ENCODE measurements around the gene PRM1. TPM values are rescaled to one million over a fixed set of nuclear protein-coding genes. Genes with fewer than 3 reads are reported as not detected.

PRM1 gene
- total and polyA plus RNA-seq, 4 experiments from 2014 or later, result not detected

DNA sequence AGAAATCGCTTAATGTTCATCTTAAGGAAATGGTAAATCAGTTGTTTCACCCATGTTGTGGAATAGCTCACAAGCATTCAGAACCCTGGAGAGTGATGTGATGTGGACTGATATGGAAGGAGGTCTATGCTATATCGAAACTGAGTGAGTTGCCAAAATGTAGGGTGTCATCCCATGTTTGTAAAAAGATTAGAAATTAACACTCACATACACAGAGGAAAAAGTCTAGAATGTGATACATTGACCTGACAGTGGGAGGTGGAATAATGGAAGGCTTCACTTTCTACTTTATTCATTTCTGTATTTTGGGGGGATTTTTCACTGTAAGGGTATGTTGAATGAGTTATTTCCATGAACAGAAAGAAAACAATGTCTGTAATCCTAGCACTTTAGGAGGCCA is 4.7 kb upstream of the PRM1 start:
- ChIA-PET POLR2A (ENCODE audit: partially characterized antibody) (no interaction called here), CTCF (ENCODE audit: partially characterized antibody) (no interaction called here)
- Histone ChIP-seq H3K27ac (ENCODE audit: low read depth, low read length) (no peak overlapping the region), H3K4me3 (ENCODE audit: low read length in 2 of 2) (no peak overlapping the region), H3K27me3 (ENCODE audit: insufficient read depth, low read length) (no peaks in the 10 kb centered on the region), H3K4me1 (ENCODE audit: insufficient read depth, low read length) (no peaks in the 10 kb centered on the region), H3K36me3 (ENCODE audit: insufficient read depth, low read length) (no peaks in the 10 kb centered on the region), H3K9me3 (ENCODE audit: control insufficient read depth in 1 of 2, low read length in 2 of 2) (no peaks in the 10 kb centered on the region)
- Mint-ChIP-seq H3K4me3 (no peak overlapping the region), H3K4me1 (peaks cover 0 to 6% (median 2%) of the 10 kb centered on the region in 4 donors), H3K27ac (no peak overlapping the region), H3K9me3 (peaks cover 0 to 3% (median 0%) of the 10 kb centered on the region in 8 donors), H3K36me3 (no peaks in the 10 kb centered on the region), H3K27me3 (peaks cover 2 to 5% of the 10 kb centered on the region in 2 donors)
- DNase-seq, result no peak
- intact Hi-C loops (cut with micrococcal nuclease), result no loop called here

DNA sequence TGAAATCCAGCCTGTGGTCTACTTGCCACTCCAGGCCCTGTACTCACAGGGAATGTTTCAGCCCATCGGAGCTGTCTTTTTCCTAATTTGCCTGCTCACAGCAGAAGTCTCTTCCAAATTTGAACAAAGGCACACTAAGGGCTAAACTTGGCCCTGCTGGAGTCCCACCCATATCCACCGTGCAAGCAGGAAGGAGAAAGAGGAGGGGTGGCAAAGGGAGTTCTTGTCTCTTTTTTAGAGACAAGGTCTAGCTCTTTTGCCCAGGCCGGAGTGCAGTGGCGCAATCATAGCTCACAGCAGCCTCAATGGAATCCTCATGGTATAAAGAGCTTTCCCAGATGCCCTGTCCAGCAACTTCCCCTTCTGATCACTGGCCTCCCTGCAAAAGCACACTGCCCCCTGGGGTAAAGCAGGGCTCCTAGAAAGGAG is 2.7 kb upstream of the PRM1 start:
- H3K27ac Mint-ChIP-seq, result no peak overlapping the region
- H3K36me3 ChIP-seq (ENCODE audit: insufficient read depth, low read length), result no peaks in the 10 kb centered on the region
- no peaks in the 10 kb centered on the region for H3K4me1 ChIP-seq (ENCODE audit: insufficient read depth, low read length)
- peaks cover 0 to 9% (median under 1%) of the 10 kb centered on the region in 4 donors for H3K4me1 Mint-ChIP-seq
- peaks cover 0 to 1% (median 0%) of the 10 kb centered on the region in 8 donors for H3K9me3 Mint-ChIP-seq
- ChIA-PET POLR2A (ENCODE audit: partially characterized antibody) (interaction anchor here (1.3 to 1.9 kb wide), 2 partner anchors 28 to 29 kb away, joined by 3 to 5 read pairs; partner anchors contain the start of gene SOCS1), CTCF (ENCODE audit: partially characterized antibody) (interaction anchor here (1.8 kb wide), 1 partner anchor 14 kb away, joined by 5 read pairs; no protein-coding TSS in a partner anchor)
- DNase-seq, result no peak
- H3K27me3 Mint-ChIP-seq, result peaks cover 0 to 5% of the 10 kb centered on the region in 2 donors
- intact Hi-C loops (cut with micrococcal nuclease), result no loop called here
- H3K4me3 Mint-ChIP-seq, result no peak overlapping the region
- H3K9me3 ChIP-seq (ENCODE audit: control insufficient read depth in 1 of 2, low read length in 2 of 2), result no peaks in the 10 kb centered on the region
- H3K36me3 Mint-ChIP-seq, result no peaks in the 10 kb centered on the region
- no peak overlapping the region for H3K4me3 ChIP-seq (ENCODE audit: low read length in 2 of 2)
- no peak overlapping the region for H3K27ac ChIP-seq (ENCODE audit: low read depth, low read length)
- H3K27me3 ChIP-seq (ENCODE audit: insufficient read depth, low read length), result no peaks in the 10 kb centered on the region

DNA sequence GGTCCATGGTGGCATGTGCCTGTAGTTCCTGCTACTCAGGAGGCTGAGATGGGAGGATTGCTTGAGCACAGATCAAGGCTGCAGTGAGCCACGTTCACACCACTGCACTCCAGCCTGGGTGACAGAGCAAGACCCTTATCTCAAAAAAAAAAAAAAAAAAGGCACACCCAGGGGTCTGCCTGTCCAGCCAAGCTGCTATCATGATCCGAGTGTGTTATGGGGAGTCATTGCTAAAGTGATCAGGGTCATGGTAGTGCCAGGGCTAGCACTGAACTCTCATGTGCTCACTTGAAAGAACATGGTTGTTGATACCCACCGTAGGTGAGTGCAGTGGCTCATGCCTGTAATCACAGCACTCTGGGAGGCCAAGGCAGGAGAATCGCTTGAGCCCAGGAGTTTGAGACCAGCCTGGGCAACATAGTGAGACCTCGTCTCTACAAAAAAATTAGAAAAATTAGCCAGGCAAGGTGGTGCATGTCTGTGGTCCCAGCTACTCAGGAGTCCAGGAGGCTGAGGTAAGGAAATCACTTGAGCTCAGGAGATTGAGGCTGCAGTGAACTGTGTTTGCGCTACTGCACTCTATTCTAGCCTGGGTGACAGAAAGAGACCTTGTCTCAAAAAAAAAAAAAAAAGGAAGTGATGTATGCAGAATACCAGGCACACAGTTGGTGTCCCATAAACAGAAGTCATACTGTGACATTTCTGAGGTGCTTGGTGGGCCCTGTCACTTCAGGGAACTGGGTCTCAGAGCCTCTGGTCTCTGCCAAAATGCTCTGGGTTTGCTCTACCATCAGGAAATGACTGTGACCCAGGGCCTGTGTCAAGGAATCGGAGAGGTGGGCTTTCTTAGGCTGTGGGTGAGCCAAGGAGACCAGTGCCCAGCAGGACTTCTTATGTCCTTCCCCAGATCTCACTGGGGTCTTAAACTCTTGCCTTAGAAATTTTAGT is 2.2 kb downstream of the PRM1 start:
- H3K27me3 ChIP-seq (ENCODE audit: insufficient read depth, low read length), result no peaks in the 10 kb centered on the region
- intact Hi-C loops (cut with micrococcal nuclease), result no loop called here
- H3K27ac ChIP-seq (ENCODE audit: low read depth, low read length), result no peak overlapping the region
- DNase-seq, result no peak
- Mint-ChIP-seq H3K27ac (no peak overlapping the region), H3K27me3 (peaks cover 0 to 3% of the 10 kb centered on the region in 2 donors), H3K4me3 (no peak overlapping the region), H3K36me3 (no peaks in the 10 kb centered on the region), H3K9me3 (no peaks in the 10 kb centered on the region), H3K4me1 (peaks cover 0 to 3% (median 0%) of the 10 kb centered on the region in 4 donors)
- H3K4me1 ChIP-seq (ENCODE audit: insufficient read depth, low read length), result no peaks in the 10 kb centered on the region
- no peaks in the 10 kb centered on the region for H3K9me3 ChIP-seq (ENCODE audit: control insufficient read depth in 1 of 2, low read length in 2 of 2)
- no peak overlapping the region for H3K4me3 ChIP-seq (ENCODE audit: low read length in 2 of 2)
- ChIA-PET CTCF (ENCODE audit: partially characterized antibody) (no interaction called here), POLR2A (ENCODE audit: partially characterized antibody) (interaction anchor here (0.5 kb wide), 1 partner anchor 289 kb away, joined by 3 read pairs; no protein-coding TSS in a partner anchor)
- no peaks in the 10 kb centered on the region for H3K36me3 ChIP-seq (ENCODE audit: insufficient read depth, low read length)

DNA sequence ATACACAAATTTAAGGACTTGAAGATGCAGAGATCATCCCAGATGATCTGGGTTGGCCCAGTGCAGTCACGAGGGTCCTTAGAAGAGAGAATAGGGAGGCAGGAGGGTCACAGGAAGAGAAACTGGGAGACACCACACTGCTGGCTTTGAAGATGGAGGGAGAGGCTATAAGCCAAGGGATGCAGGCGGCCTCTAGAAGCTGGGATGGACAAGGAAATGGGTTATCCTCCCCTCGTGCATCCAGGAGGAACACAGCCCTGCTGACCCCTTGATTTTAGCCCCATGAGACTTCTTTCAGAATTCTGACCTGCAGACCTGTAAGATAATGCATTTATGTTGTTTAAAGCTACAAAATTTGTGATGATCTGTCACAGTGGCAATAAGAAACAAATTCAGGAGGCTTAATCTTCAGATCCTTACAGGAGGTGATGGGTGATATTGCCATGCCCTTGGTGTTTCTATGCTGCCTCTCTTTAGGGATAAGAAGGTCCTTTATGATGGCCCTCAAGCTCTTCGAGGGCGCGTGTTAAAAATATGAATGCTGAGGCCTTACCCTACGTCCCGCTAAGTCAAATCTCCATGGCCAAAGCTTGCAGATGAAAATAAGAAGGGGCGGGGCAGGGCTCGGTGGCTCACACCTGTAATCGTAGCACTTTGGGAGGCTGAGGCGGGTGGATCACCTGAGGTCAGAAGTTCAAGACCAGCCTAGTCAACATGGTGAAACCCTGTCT is 3.4 kb downstream of the PRM1 start:
- Histone ChIP-seq H3K4me1 (ENCODE audit: insufficient read depth, low read length) (no peaks in the 10 kb centered on the region), H3K36me3 (ENCODE audit: insufficient read depth, low read length) (no peaks in the 10 kb centered on the region), H3K9me3 (ENCODE audit: control insufficient read depth in 1 of 2, low read length in 2 of 2) (no peaks in the 10 kb centered on the region), H3K4me3 (ENCODE audit: low read length in 2 of 2) (no peak overlapping the region), H3K27ac (ENCODE audit: low read depth, low read length) (no peak overlapping the region), H3K27me3 (ENCODE audit: insufficient read depth, low read length) (no peaks in the 10 kb centered on the region)
- Mint-ChIP-seq H3K9me3 (no peaks in the 10 kb centered on the region), H3K36me3 (no peaks in the 10 kb centered on the region), H3K27me3 (peaks cover 0 to 3% of the 10 kb centered on the region in 2 donors), H3K27ac (peak overlapping the region in 2 of 7 donors; percentile 15 to 86), H3K4me1 (peaks cover 0 to 3% (median 0%) of the 10 kb centered on the region in 4 donors), H3K4me3 (no peak overlapping the region)
- ChIA-PET CTCF (ENCODE audit: partially characterized antibody) (no interaction called here), POLR2A (ENCODE audit: partially characterized antibody) (no interaction called here)
- no peak for DNase-seq
- intact Hi-C loops (cut with micrococcal nuclease), result no loop called here

DNA sequence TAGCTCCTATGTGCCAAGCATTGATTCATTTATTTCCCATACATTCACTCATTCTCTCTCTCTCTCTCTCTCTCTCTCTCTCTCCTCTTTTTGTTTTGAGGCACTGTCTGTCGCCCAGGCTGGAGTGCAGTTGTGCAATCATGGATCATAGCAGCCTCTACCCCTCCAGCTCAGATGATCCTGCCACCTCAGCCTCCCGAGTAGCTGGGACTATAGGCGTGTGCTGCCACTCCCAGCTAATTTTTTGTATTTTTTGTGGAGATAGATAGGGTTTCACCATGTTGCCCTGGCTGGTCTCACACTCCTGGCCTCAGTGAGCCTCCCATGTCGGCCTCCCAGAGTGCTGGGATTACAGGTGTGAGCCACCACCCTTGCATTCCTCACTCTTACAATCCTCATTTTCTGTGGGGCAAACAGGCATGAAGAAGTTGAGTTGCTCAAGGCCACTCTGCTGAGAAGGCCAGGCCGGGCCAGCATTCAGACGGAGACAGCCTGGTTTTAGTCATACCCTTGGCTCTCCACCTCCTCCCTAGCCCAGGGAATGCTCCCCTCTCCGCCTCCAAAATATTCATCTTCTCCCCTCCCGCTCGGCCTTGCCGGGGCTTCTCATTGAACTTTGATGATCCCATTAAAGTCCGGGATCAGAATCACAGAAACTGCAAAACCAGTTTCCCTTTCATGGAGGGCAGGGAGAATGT is 4.1 kb downstream of the PRM1 start:
- H3K27ac ChIP-seq (ENCODE audit: low read depth, low read length), result no peak overlapping the region
- no peaks in the 10 kb centered on the region for H3K9me3 ChIP-seq (ENCODE audit: control insufficient read depth in 1 of 2, low read length in 2 of 2)
- no peak for DNase-seq
- ChIA-PET CTCF (ENCODE audit: partially characterized antibody) (interaction anchor here (0.7 kb wide), 1 partner anchor 306 kb away, joined by 3 read pairs; no protein-coding TSS in a partner anchor), POLR2A (ENCODE audit: partially characterized antibody) (no interaction called here)
- no peak overlapping the region for H3K4me3 ChIP-seq (ENCODE audit: low read length in 2 of 2)
- H3K27me3 ChIP-seq (ENCODE audit: insufficient read depth, low read length), result no peaks in the 10 kb centered on the region
- Mint-ChIP-seq H3K4me1 (peaks cover 0 to 3% (median 0%) of the 10 kb centered on the region in 4 donors), H3K9me3 (no peaks in the 10 kb centered on the region), H3K4me3 (peak overlapping the region in 1 of 8 donors; percentile 5), H3K27me3 (peaks cover 0 to 1% of the 10 kb centered on the region in 2 donors), H3K27ac (peak overlapping the region in 2 of 7 donors; percentile 70 to 86), H3K36me3 (no peaks in the 10 kb centered on the region)
- intact Hi-C loops (cut with micrococcal nuclease), result no loop called here
- no peaks in the 10 kb centered on the region for H3K4me1 ChIP-seq (ENCODE audit: insufficient read depth, low read length)
- no peaks in the 10 kb centered on the region for H3K36me3 ChIP-seq (ENCODE audit: insufficient read depth, low read length)

DNA sequence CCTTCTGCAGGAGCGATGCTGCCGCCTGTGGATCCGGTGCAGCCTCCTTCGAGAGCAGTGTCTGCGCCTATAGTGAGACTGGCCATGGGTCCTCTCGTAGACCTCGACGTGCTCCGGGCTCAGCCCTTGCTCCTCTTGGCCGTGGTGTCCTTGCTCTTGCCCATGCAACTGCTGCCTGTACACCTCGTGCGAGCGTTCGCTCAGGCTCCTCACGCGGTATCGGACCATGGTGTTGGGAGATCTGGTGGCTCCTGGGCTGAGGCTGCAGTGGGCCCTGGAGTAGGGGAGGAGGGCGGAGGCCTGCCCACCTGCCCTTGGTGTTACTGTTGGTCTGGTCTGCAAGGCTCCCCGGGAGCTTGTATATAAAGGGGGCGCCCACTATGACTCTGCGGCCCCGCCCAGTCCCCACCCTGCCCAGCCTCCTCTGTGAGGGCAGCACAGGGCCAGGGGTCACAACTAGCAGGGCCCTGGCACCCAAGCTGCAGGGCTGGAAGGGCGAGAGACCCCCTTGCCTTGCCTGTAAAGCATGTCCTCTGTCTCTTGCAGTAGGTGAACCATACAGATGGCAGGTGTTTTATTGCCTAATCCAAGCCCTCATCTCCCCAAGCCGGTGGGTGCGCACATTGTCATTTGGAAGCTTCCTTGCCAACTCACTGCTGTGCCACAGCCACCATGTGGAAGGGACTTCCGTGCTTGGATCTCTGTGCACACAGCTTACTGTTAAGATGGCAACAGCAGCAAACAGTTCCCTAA is 4.8 kb downstream of the PRM1 start, which contains the start of gene PRM2:
TSS of gene PRM2 (minus strand) at position 338 of the 753 bp plus-strand sequence. CDS start at position 228, 110 bp downstream.
- Histone ChIP-seq H3K27me3 (ENCODE audit: insufficient read depth, low read length) (no peaks in the 10 kb centered on the region), H3K36me3 (ENCODE audit: insufficient read depth, low read length) (no peaks in the 10 kb centered on the region), H3K27ac (ENCODE audit: low read depth, low read length) (no peak within 1 kb of the TSS), H3K4me3 (ENCODE audit: low read length in 2 of 2) (no peak within 1 kb of the TSS), H3K4me1 (ENCODE audit: insufficient read depth, low read length) (no peaks in the 10 kb centered on the region), H3K9me3 (ENCODE audit: control insufficient read depth in 1 of 2, low read length in 2 of 2) (no peaks in the 10 kb centered on the region)
- POLR2A ChIA-PET (ENCODE audit: partially characterized antibody), result no interaction called here
- Mint-ChIP-seq H3K9me3 (no peaks in the 10 kb centered on the region), H3K36me3 (no peaks in the 10 kb centered on the region), H3K4me1 (peaks cover 0 to 3% (median 0%) of the 10 kb centered on the region in 4 donors), H3K27ac (peak within 1 kb of the TSS in 1 of 7 donors; percentile 70), H3K4me3 (peak within 1 kb of the TSS in 1 of 8 donors; percentile 5), H3K27me3 (no peaks in the 10 kb centered on the region)
- intact Hi-C loops (cut with micrococcal nuclease), result no loop called here
- no peak for DNase-seq
- CTCF ChIA-PET (ENCODE audit: partially characterized antibody), result interaction anchor here (0.7 kb wide), 1 partner anchor 305 kb away, joined by 3 read pairs; no protein-coding TSS in a partner anchor
